Amniotic stem cell (primary cell): Measurements from ENCODE around the gene FAM50B.

Experiments
- DNase-seq: peaks from one replicate; lab custom pipeline; 2025; lab: John Stamatoyannopoulos, UW

FAM50B gene

DNA sequence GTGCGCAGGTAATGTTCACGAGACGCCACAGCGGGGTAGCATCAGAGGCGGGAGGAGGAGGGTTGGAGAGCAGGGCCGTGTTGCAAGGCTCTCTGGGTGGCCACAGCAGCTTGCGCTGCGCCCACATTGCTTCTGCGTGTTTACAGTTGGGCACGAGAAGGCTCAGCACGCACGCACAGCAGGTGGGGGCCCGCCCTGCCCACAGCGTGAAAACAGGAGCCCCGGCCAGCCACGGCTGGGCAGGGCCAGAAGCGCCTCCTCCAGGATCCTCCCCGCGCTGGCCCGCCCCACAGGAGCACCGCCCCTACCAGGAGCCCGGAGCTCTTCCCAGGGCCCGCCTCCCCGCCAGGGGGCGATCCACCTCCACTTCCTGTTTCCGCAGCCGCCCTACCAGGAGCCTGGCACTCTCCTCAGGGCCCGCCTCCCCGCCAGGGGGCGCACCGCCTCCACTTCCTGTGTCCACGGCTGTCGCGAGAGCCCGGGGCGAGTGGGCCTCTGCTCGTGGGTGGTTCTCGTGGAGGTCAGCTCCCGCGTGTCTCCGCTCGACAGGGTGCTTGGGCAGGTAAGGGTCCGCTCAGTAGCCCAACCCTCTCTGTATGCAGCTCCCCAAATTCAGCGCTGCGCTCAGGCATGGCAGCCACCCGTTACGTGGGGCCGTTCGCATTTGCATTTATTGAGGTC, at the start of gene FAM50B:
Gene FAM50B, plus strand, starts transcription at position 449 of the 681 bp plus-strand sequence. CDS start 439 bp downstream, outside the sequence.
- peak; percentile 67 for DNase-seq

GRCh38 chr6:3799719-3800118, 49.5 kb upstream of the FAM50B start:
- DNase-seq, result no peak

DNA sequence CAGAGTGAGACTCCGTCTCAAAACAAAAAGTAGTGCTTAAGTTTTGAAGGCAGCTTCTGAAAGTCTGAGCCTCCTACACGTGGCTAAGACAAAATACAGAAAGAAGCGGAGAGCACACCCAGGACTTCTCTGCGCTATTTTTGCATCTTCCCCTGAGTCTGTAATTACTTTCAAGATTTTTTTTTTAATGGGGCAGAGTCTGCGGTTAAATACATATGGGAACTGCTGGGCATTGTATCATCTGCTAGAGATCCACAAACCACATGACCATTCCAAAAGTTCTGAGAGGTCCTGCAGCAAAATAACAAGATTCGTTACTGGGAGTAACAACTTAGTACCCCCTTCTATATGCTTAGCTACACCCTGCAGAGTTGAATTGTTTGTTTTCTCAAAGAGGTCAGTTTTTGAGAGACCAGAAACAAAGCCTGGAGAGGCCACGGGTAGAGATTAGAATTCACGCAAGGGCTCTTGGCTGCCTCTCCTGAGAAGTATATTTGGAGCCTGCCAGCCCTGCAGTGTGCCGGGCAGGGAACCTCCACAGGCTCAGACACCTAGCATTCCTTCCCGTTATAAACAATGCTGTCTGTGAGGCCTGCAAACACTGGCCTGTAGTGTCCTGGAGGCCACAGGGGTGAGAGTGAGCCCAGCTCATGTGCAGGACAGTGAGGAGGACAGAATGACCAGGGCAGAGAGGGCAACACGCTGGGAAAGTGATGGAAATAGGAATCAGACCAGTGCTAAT, 48.2 kb upstream of the FAM50B start:
- no peak for DNase-seq

DNA sequence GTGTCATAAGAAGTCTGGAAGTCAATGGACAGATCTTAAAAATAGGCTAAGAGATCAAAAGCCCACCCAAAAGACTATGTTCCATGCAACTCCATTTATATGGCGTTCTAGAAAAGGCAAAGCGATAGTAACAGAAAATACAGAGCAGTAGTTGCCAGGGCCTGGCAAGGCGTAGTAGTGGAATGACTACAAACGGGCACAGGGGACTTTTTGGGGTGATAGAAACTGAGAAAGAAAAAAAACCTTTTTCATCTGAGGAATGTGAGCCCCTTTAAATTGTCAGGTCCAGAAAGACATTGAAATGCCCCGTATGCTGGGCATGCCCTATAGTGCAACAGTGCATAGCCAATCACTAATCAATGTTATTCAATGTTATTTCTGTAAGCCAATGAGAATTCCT, 47.2 kb upstream of the FAM50B start:
- no peak for DNase-seq

GRCh38 chr6:3803627-3804468, 45.3 kb upstream of the FAM50B start:
- DNase-seq, result peak; percentile 77

- DNase-seq, result no peak
Measured at GRCh38 chr6:3804964-3805363, 44.2 kb upstream of the FAM50B start.

GRCh38 chr6:3805448-3806123, 43.6 kb upstream of the FAM50B start:
- DNase-seq, result no peak

DNA sequence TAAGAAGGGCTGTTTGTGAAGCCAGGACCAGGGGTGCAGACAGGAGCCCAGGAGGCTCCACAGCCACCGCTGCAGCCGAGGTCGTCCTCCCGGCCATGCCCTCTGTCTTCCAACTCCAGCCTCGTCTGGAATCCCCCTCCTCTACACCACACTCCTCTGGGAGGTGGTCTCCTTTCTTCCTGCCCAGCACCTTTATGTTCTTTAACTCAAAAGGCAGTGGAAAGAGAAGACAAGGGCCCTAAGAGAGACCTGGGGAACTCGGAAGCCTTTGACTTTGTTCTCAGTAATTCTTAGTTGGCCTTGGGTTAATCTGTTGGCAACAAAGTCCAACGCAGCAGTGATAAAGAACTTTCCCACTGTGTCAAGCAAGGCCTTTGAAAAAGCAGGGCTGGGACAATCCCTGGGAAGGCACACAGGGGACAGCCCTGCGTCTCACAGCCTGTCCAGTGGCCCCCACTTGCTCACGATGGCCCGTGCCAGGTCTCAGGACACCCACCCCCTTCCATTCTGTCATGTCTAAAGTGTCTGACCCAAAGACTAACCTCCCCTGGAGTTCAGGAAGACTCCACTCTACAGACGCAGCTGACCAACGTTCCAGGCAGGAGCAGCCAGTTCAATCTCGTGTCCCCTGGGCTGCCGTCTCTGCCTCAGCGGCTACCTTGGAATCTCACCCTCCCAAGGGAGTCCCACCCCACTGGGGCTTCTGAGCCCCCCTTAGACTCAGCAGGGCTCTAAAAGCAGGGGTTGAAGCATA, 42.8 kb upstream of the FAM50B start:
- DNase-seq, result no peak

DNA sequence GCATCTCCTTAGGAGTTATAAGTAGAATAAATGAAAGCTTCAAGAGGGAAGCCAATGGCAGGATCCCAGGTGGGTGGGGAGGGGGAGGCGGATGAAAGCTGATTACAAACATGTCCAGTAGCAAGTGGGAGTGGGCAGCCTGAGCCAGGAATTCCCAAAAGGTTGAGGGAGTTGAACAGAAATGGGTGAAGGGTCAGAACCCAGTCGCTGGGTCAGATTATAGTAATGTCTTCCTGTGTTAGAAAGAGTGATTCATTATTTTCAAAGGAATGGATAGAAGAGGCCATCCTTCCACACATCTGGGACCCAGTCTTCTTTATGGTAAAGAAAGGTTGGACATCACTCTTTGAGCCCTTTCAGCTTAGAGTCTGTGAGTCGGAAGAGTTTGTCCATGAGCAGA, 41.0 kb upstream of the FAM50B start:
- DNase-seq, result no peak

DNA sequence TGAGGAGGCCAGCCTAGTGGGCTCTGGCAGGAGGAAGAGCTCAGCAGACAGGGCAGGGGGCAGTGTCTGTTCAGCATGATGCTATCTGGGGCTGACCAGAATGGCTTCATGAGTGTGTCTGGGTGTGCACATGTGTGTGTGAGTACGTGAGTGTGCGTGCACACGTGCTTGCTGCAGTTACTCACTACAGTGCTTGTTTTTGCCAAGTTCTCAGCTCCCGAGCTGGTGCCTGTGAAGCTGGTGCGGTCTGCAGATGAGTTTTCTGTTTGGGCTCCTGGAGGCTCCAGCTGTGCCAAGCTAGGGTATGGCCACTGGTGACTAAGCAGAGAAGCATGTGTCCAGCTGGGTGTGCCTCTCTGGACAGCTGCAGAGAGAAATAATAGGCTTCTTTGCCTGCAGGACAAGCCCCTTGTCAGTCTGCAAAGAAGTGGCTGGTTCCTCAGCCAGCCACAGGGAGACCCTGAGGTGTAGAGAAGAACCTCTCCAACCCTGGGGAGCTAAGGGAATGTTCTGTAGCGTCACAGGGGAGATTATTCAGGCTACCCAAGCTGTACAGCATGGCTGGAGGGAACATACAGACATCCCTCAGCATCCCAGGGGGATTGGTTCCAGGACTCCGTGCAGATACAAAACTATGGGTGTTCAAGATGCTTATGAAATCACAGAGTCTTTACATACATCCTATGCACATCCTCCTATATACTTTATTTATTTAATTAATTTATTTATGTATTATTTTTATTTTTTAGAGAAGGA, 40.2 kb upstream of the FAM50B start:
- DNase-seq, result peak; percentile 61

DNA sequence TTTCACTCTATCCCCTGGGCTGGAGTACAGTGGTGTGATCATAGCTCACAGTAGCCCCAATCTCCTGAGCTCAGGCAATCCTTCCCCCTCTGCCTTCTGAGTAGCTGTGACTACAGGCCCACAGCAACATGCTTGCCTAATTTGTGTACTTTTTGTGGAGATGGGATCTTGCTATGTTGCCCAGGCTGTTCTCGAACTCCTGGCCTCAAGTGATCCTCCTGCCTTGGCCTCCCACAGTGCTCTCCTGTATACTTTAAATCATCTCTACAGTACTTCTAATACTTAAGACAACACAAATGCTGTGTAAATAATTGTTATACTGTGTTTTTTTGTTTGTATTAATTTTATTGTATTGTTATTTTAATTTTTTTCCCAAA, 39.7 kb upstream of the FAM50B start:
- no peak for DNase-seq

GRCh38 chr6:3809982-3810381, 39.2 kb upstream of the FAM50B start:
- DNase-seq, result no peak

DNA sequence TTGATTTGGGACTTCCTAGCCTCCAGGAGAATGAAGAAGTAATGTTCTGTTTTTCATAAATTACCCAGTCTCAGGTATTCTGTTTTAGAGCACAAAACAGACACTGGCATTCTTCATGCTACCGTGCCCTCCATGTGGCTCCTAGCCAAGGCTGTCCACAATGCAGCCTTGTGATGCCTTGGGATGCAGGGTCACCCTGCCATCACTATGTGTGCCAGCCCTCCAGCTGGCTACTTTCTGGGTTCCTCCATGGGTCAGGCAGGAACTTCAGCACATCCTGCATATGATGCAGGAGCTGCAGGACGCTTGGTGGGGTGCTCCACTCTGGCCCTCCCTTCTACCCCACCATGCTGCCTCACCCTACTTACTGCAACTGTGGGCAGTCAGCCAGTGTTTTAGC, 38.0 kb upstream of the FAM50B start:
- no peak for DNase-seq

GRCh38 chr6:3812596-3812995, 36.6 kb upstream of the FAM50B start:
- DNase-seq, result no peak

DNA sequence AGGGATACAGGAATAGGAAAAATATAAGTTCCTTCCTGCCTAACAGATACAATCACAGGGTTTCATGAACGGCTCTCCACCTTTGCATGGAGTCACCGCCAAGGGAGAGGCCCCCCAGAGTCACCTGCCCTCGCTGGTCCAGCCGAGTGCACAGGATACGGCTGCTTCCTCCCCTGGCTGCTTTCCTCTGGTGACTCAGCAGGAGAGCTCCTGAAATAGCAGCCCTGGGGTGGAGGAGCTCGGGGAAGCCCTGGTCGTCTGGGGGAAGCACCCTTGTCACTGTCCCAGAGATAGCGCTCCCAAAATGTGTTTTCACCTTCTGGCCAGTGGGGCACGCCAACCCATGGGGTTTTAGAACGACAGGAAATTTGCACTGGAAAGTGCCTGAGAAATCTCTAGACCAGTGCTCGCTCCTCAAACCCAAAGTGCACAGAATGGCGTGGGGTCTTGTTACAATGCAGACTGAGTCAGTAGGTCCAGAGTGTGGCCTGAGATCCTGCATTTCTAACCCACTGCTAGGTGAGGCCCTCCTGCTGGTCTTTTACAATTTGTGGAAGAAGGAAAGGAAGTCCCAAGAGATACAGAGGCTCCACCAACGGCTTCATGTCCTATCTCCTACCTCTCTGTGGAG, 35.9 kb upstream of the FAM50B start:
- no peak for DNase-seq

DNA sequence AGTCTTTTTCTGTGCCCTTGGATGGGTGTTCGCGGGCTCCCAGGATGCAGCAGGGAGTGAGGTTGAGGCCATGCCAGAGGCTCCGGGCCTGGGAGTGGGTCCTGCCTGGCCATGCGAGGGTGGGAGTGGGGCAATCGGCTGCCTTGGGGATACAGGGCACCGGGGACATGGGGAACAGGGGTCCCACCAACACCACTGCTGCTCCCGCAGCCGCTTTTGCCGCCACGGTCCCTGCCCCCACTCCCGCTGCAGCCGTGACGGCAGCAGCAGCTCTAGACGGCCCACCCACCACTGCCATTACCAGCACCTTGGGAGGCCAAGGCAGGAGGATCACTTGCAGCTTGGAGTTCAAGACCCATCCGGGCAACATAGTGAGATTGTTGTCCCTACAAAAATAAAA, 35.3 kb upstream of the FAM50B start:
- DNase-seq, result no peak

DNA sequence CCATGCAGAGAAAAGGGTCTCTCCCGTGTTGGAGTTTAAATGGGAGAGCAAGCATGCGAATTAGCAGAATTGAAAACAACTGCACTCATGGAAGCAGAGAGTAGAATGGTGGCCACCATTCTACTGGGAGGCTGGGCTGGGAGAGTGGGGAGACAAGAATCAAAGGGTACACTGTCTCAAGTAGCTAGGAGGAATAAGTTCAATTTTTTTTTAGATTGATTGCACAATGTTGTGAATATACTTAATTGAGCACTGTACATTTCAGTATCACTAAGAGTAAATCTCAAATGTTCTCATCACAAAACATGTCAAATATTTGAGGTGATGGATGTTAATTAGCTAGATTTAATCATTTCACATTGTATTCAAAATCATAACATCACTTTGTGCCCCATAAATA, 34.6 kb upstream of the FAM50B start:
- DNase-seq, result no peak

- DNase-seq, result no peak
Measured at GRCh38 chr6:3816251-3816650, 32.9 kb upstream of the FAM50B start.

DNA sequence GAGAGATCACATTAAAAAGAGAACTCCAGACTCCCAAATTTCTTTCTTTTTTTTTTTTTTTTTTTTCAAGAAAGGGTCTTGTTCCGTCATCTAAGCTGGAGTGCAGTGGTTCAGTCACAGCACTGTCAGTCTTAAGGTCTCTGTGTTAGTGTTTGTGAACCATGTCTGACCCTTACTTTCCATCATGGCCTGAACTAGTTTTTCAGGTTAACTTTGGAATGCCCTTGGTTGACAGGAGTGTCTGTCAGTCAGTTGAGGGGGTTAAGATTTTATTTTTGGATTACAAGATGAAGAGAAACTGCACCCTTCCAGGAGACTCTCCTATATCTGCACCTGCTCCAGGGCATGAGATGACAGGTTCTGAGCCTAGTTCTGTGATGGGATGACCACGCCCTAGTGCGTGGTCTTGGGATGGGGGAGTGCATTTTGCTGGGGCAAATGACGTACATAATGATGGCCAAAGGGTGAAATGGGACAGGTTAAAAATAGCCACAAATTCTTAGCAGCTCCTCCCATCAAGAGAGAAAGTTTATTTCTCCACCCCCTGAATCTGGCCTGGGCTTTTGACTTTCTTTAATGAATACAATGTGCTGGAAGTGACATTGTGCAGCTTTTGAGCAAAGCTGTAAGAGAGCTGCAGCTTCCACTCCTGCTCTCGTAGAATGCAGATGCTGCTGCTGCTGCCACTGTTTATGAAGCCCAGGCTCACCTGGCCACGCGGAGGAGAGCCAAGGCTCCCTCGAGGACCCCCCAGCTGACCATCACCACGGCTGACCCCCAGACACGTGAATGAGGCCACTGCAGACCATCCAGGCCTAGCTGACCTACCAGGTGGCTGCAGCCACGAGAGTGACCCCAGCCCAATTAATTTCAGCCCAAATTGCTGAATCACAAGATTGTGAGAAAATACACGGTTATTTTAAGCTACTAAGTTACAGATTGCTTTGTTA, 29.7 kb upstream of the FAM50B start:
- DNase-seq, result no peak
